ES-I3 (cell line): ENCODE measurements around the gene GTF3C5.

Experiments
- H3K36me3 ChIP-seq: 2 replicates; pipeline ENCODE4 v1.6.1; 2013; ENCODE audit warnings: mild to moderate bottlenecking, low read length, control low read depth, moderate library complexity; ENCODE audit not compliant: insufficient read depth
- H3K4me1 ChIP-seq: 2 replicates; pipeline ENCODE4 v1.6.1; 2013; ENCODE audit warnings: mild to moderate bottlenecking, control low read depth, low read length; ENCODE audit not compliant: insufficient read depth
- H3K9ac ChIP-seq: 2 replicates; pipeline ENCODE4 v1.6.1; 2013; ENCODE audit warnings: low read depth, mild to moderate bottlenecking, low read length, moderate library complexity
- H3K9me3 ChIP-seq: 2 replicates; pipeline ENCODE4 v1.6.1; 2013; ENCODE audit warnings: mild to moderate bottlenecking, low read length, moderate library complexity; ENCODE audit not compliant: control insufficient read depth, insufficient read depth

GTF3C5 gene

DNA sequence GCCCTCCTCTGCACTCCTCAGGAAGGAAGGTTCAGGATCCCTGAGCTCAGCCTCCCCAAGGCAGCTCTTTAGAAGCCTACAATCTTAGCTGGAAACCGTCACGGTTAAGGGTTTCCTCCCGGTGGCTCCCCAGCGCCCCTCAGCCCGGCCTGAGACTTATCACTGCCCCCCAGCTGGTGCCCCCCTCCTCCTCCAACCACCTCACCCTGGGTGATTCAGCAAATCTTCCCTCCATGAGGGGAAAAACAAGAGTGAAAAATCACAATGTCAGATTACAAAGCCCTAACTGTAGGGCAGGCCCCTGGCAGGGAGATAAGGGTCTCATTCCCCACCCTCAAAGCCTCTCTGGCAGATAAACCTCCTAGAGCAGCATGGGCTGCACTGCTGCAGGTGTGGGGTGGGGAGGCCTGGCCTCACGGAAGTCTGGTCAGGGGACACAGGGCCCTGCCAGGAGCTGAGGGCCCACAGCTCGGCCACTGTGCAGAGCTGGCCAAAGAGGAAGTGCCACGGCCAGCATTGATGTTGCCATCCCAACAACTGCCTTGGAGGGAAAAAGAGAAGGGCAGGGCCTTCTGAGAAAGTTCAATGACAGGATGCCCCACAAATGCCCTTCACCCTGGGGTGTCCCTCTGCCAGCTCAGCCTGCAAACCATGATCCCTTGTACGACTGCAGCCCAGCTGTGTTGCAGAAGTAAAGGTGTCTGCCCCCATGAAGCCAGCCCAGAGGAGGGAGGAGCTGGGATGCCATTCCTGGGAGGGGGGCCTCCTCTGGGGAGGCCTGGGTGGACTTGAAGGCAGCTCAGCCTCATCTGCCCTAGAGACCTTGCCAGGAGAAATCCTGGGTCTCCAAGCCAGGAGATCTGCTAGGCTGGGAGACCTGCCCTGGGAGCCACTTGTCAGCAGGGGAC is 26.5 kb upstream of the GTF3C5 start:
- no peaks in the 10 kb centered on the region for H3K9me3 ChIP-seq
- no peak overlapping the region for H3K9ac ChIP-seq
- peaks cover 21% of the 10 kb centered on the region; the same call in 1 of the 2 replicates for H3K4me1 ChIP-seq
- H3K36me3 ChIP-seq: no peaks in the 10 kb centered on the region

DNA sequence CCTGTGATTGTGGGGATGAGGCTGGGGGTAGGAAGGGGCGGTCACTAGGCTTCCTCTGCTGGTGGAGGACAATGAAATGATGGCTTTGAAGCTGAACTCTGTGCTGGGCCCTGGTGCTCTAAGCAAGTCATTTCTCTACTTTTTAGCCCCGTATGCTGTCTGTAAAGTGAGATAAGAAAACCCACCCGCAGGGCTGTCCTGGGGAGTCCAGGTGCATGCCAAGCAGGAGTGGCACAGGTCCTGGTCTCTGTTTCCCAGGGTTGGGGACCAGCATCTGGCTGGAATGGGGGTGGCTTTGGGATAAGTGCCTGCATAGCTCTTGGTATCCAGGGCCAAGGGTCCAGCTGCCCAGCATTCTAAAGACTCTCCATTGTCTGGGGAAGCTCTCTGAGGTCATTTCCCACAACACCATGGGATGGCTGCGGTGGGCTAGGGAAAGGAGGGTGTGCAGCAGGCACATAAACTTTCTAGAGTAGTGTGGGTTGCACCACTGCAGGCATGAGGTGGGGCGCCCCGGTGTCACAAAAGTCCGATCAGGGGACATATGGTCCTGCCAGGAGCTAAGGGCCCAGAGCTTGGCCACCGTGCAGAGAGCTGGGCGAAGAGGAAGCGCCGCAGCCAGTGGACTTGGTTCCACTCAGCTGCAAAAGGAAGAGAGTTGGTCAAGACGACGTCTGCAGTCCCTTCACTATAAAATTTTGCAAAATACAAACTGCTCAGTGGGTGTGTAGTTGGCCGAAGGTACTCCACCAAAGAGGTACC is 25.6 kb upstream of the GTF3C5 start:
- H3K36me3 ChIP-seq: no peaks in the 10 kb centered on the region
- no peaks in the 10 kb centered on the region for H3K9me3 ChIP-seq
- no peak overlapping the region for H3K9ac ChIP-seq
- peaks cover 21% of the 10 kb centered on the region; the same call in 1 of the 2 replicates for H3K4me1 ChIP-seq

DNA sequence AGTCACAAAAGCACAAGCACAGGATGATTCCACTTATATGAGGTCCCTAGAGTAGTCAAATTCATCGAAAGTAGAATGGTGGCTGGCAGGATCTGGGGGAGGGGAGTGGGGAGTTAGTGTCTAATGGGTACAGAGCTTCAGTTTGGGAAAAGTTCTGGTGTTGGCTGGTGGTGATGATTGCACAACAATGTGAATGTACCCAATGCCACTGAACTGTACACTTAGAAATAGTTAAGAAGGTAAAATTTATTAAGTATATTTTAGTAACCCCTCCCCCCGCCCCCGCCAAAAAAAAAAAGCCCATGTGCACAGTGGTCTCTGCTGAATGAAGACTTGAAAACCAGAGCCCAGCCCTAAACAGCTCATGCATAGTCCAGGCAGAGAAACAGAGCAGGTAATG is 24.8 kb upstream of the GTF3C5 start:
- Histone ChIP-seq H3K9me3 (no peaks in the 10 kb centered on the region), H3K4me1 (peaks cover 21% of the 10 kb centered on the region; the same call in 1 of the 2 replicates), H3K9ac (no peak overlapping the region), H3K36me3 (no peaks in the 10 kb centered on the region)

DNA sequence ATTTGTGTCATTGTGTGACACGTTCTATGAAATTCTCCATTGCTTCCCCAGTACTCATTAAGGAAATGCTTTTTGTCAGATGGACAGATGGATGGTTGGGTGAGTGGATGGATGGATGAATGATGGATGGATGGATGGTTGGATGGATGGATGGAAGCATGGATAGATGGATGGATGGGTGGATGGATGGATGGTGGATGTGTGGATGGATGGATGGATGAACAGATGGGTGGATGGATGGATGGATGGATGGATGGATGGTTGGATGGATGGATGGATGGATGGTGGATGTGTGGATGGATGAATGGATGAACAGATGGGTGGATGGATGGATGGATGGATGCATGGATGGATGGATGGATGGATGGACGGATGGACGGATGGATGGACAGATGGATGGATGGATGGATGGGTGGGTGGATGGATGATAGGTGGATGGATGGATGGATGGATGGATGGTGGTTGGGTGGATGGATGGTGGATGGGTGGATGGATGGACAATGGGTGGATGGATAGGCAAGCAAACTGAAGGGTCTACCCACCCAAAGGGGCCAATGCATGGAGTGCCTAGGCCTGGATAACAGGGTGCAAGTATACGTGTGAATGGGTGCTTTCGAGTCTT is 24.0 kb upstream of the GTF3C5 start:
- no peaks in the 10 kb centered on the region for H3K9me3 ChIP-seq
- H3K9ac ChIP-seq: no peak overlapping the region
- peaks cover 21% of the 10 kb centered on the region; the same call in 1 of the 2 replicates for H3K4me1 ChIP-seq
- no peaks in the 10 kb centered on the region for H3K36me3 ChIP-seq

DNA sequence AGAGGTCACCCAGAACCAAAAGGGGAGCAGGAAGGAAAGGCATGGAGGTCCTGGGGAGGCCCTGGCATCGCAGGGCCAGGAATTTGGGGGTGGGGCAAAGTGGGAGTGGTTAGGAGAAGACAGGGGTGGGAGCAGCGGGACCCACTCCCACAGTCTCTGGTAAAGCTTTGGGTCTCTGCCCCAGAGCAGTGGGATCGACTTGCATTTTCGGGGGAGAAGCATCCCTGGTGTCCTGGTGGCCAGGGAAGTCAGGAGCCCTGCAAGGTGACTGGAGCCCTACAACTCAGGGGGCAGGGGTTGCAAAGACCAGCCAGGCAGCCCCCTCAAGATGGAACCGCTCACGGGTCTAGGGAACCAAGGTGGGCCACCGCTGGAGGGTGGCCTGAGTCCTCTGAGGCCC is 22.4 kb upstream of the GTF3C5 start:
- no peak overlapping the region for H3K9ac ChIP-seq
- no peaks in the 10 kb centered on the region for H3K36me3 ChIP-seq
- peaks cover 16% of the 10 kb centered on the region; the same call in 1 of the 2 replicates for H3K4me1 ChIP-seq
- no peaks in the 10 kb centered on the region for H3K9me3 ChIP-seq

DNA sequence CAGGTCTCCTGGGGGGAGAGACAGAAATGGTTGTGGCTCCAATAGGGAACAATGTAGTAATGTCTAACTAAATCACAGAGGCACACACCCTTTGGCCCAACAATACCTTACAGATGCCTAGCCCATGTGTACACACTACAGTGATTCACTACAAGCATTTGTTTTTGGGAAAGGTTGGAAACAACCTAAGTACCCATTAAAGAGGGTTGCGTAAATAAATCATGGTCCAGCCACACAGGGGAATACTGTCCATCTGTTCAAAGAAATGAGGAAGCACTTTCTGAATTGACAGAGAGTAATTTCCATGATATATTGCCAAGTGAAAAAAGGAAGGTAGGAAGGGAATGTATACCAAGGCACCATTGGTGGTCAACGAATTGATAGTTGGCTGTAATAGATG is 22.0 kb upstream of the GTF3C5 start:
- peaks cover 12% of the 10 kb centered on the region; the same call in 1 of the 2 replicates for H3K4me1 ChIP-seq
- H3K9me3 ChIP-seq: no peaks in the 10 kb centered on the region; the same call in 1 of the 2 replicates
- no peak overlapping the region for H3K9ac ChIP-seq
- H3K36me3 ChIP-seq: no peaks in the 10 kb centered on the region

DNA sequence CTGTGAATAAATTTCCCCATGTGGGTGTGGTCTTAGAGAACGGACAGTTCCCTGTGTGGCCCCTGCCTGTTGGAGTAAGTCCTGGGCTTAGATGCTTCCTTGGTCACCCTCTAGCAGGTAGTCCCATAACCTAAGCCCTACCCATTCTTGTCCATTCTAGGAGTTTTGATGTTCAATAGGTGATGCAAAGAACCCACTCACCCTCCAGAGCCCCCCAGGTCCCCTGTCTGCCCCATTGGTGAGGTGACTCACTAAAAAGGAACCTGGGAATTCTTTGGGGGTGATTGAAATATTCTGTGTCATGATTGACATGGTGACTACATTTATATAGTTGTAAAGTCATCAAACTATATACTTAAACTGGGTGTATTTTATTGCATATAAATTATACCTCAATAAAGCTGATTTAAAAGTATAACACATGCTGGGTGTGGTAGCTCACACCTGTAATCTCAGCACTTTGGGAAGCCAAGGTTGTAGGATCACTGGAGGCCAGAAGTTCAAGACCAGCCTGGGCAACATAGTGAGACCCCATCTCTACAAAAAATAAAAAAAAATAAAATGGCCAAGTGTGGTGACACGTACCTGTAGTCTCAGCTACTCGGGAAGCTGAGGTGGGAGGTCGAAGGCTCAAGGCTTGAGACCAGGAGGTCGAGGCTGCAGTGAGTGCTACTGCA is 20.8 kb upstream of the GTF3C5 start:
- Histone ChIP-seq H3K36me3 (no peaks in the 10 kb centered on the region), H3K9ac (no peak overlapping the region), H3K4me1 (0 out of 2 replicates have a peak, but pooled peaks cover under 1% of the 10 kb centered on the region), H3K9me3 (no peaks in the 10 kb centered on the region; the same call in 1 of the 2 replicates)

DNA sequence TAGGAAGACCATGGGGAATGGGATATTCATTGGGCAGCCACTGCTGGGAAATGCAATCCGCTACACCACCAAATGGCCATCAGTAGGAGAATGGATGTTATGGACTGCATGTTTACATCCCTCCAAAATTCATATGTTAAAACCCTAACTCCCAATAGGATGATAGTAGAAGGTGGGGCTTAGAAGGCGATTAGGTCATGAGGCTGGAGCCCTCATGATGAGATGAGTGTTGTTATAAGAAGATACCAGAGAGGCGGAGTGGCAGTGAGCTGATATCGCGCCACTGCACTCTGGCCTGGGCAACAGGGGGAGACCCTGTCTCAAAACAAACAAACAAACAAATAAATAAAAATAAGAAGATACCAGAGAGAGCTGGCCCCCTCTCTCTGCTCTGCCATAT is 16.1 kb upstream of the GTF3C5 start:
- H3K4me1 ChIP-seq: no peaks in the 10 kb centered on the region
- no peak overlapping the region for H3K9ac ChIP-seq
- H3K36me3 ChIP-seq: no peaks in the 10 kb centered on the region
- no peaks in the 10 kb centered on the region; the same call in 1 of the 2 replicates for H3K9me3 ChIP-seq

DNA sequence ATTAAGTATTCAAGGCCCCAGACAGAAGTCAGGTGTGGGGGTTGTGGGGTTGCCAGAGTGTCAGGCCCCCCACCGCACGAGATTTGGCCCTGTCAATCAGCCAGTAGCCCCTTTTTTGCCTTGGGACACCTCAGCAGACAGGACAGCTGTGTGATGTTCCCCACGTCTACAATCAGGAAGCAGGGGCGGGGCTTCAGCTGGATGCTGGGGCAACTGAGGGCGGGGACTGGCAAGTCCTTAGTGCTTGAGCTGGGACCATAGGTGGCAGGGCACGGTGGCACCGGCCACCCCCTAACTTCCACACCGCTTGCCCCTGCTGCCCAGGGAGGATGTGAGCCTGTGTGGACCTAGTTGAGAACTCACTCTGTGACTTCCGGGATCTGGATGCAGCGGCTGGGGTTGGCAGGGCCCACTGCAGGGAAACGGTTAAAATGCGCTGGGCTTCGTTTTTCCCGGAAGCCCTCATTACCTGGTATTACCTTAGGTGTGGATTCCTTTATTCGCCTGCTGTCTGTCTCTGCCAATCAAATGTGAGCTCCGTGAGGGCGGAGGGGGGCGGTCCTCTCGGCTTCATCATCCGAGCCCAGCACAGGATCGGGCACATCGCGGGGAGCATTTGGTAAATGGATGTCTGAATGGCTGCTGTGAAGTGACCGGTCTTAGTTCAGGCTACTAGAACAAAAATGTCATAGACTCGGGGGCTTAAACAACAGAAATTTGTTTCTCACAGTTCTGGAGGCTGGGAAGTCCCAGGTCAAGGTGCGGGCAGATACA is 7.5 kb upstream of the GTF3C5 start:
- Histone ChIP-seq H3K9ac (no peak overlapping the region), H3K4me1 (no peaks in the 10 kb centered on the region), H3K9me3 (no peaks in the 10 kb centered on the region), H3K36me3 (no peaks in the 10 kb centered on the region)

DNA sequence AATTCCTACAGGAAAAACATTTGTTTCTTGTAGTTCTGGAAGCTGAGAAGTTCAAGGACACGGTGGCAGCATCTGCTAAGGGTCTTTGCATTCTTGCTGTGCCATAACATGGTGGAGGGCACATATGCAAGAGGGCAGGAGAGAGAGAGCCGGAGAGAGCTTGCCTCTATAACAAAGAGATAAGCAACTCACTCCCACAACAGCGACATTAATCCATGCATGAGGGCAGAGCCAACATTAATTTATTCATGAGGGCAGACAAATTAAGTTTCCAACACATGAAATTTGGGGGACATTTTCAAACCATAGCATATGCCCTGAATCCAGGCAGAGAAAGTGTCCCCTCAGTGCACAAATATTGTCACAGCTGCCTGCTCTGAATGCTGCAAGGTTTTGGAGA is 4.4 kb upstream of the GTF3C5 start:
- H3K36me3 ChIP-seq: no peaks in the 10 kb centered on the region
- no peak overlapping the region for H3K9ac ChIP-seq
- H3K9me3 ChIP-seq: peaks cover under 1% of the 10 kb centered on the region; the same call in 1 of the 2 replicates

DNA sequence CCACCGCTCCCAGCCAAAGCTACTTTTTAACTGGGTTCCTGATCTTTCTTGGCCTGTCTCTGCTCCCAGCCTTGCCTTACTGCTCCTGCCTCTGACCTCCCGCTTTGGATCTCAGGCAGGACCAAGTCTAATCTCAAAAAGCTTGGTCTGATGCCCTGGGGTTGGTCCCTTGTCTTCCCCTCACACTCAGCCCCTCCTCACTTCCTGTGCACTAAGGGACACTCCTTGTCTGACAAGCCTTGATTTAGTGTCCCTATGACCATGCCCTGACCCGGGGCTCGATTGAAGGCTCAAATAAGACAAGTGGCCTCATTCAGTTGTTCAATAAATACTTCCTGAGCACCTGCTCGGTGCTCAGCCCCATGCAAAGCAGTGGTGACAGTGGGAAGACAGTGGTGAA is 3.7 kb upstream of the GTF3C5 start:
- no peak overlapping the region for H3K9ac ChIP-seq
- no peaks in the 10 kb centered on the region for H3K36me3 ChIP-seq
- no peaks in the 10 kb centered on the region; the same call in 1 of the 2 replicates for H3K4me1 ChIP-seq
- peaks cover 3% of the 10 kb centered on the region; the same call in 1 of the 2 replicates for H3K9me3 ChIP-seq

More for the DNA sequence above, 4.4 kb upstream of the GTF3C5 start:
- H3K4me1 ChIP-seq: no peaks in the 10 kb centered on the region

DNA sequence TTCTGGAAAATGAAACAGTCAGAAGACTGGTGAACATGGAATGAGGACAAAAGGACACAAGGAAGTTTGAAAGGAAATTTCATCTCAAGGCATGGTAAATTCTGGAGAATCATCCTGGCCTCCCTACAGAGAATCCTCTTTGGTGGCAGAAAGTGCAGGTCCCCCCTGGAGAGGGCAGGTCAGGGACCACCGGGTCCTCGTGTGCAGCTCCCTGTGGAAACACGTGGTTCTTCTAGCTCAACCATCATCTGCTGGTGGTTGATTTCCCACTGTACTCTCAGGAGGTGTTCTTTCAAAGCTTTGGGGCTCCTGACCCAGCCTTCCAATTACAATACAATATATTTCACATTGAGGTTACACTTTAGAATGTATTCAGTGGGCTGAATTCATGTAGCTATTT is 2.6 kb upstream of the GTF3C5 start:
- Histone ChIP-seq H3K9ac (no peak overlapping the region), H3K36me3 (no peaks in the 10 kb centered on the region), H3K9me3 (peaks cover 3% of the 10 kb centered on the region; the same call in 1 of the 2 replicates), H3K4me1 (no peaks in the 10 kb centered on the region; the same call in 1 of the 2 replicates)

DNA sequence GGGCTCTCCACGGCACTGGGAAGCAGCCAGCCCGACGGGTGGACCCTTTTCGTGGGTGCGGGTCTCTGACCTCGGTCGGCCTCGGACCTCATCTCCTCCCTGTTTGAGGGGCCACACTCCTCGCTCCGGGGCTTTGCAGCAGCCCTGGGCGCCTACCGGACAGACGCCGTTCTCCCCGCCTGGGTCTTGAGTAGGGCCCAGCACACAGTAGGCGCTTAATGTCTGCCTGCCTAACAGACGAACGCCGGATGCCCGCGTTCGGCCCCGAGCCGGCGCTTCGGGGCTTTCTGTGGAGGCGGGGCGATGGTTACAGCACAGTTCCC is 842 bp upstream of the GTF3C5 start:
- peaks cover 3% of the 10 kb centered on the region; the same call in 1 of the 2 replicates for H3K9me3 ChIP-seq
- H3K4me1 ChIP-seq: no peaks in the 10 kb centered on the region; the same call in 1 of the 2 replicates
- peak overlapping the region; percentile 98 for H3K9ac ChIP-seq
- H3K36me3 ChIP-seq: no peaks in the 10 kb centered on the region
